GM21381 (cell line): ENCODE measurements around the gene TMEM204.

Experiments
- ATAC-seq: cut with Tn5 transposase; IDR thresholded peaks from one replicate; pipeline ENCODE4 v1.9.1; 2021; ENCODE audit warnings: mild to moderate bottlenecking, moderate library complexity; ENCODE audit not compliant: unreplicated experiment

Gene TMEM204

GRCh38 chr16:1518626-1519135 lies 14.8 kb upstream of the TMEM204 start:
- no peak for ATAC-seq

- ATAC-seq = no peak
Measured at GRCh38 chr16:1519831-1520230, 13.6 kb upstream of the TMEM204 start.

GRCh38 chr16:1520461-1520860 lies 13.0 kb upstream of the TMEM204 start:
- no peak for ATAC-seq

GRCh38 chr16:1523581-1524245 lies 9.8 kb upstream of the TMEM204 start:
- no peak for ATAC-seq

GRCh38 chr16:1524366-1524765 lies 9.1 kb upstream of the TMEM204 start:
- ATAC-seq = no peak

- ATAC-seq = no peak
Measured at GRCh38 chr16:1525871-1526607, 7.4 kb upstream of the TMEM204 start.

- no peak for ATAC-seq
Measured at GRCh38 chr16:1526608-1527555, 6.6 kb upstream of the TMEM204 start.

- no peak for ATAC-seq
Measured at GRCh38 chr16:1527836-1528811, 5.3 kb upstream of the TMEM204 start.

GRCh38 chr16:1528921-1529537 lies 4.4 kb upstream of the TMEM204 start:
- no peak for ATAC-seq

- ATAC-seq = no peak
Measured at GRCh38 chr16:1530349-1530882, 3.0 kb upstream of the TMEM204 start.

GRCh38 chr16:1530883-1531637 lies 2.4 kb upstream of the TMEM204 start:
- ATAC-seq = no peak

GRCh38 chr16:1531638-1531910 lies 1.9 kb upstream of the TMEM204 start:
- no peak for ATAC-seq

- no peak for ATAC-seq
Measured at GRCh38 chr16:1532081-1532760, 1.2 kb upstream of the TMEM204 start.

GRCh38 chr16:1532771-1533170 lies 695 bp upstream of the TMEM204 start:
- no peak for ATAC-seq

- no peak for ATAC-seq
Measured at GRCh38 chr16:1534021-1535020, 855 bp downstream of the TMEM204 start.

GRCh38 chr16:1535391-1536291 lies 2.2 kb downstream of the TMEM204 start:
- no peak for ATAC-seq
